Measurements from ENCODE around the gene PNPLA7. TPM values are rescaled to one million over a fixed set of nuclear protein-coding genes. Genes with fewer than 3 reads are reported as not detected.

Gene PNPLA7
- total and polyA plus RNA-seq, 2 of the 8 experiments (the other 6 are each of a cell fraction or from before 2014, with no cell fraction given) = 0.35 to 0.47 TPM

GRCh38 chr9:137521405-137521985, 28.7 kb downstream of the PNPLA7 start:
- FAIRE-seq (no peak), DNase-seq (ENCODE audit: low read depth in 1 of 2, low spot score in 2 of 2) (no peak)
- no peaks in the 10 kb centered on the region for H3K79me2 ChIP-seq (ENCODE audit: control insufficient read depth in 1 of 2, insufficient read depth in 2 of 2, low read length in 2 of 2)
- H4K20me1 ChIP-seq (replicated peaks in 1 of 2; ENCODE audit: control insufficient read depth in 1 of 2, insufficient read depth in 2 of 2, low read length in 2 of 2) = peaks cover 0 to 1% of the 10 kb centered on the region in 2 experiments
- H3K4me1 ChIP-seq (replicated peaks in 1 of 4; ENCODE audit: control insufficient read depth in 3 of 4, insufficient read depth in 4 of 4, low read length in 3 of 4) = no peaks in the 10 kb centered on the region
- H3K4ac ChIP-seq (replicated peaks; ENCODE audit: insufficient read length, low read depth, low read length) = no peak overlapping the region
- H2AFZ ChIP-seq (ENCODE audit: low read length) = no peak overlapping the region
- no peak overlapping the region for H2BK120ac ChIP-seq (replicated peaks; ENCODE audit: low read depth, low read length)
- H4K91ac ChIP-seq (replicated peaks; ENCODE audit: insufficient read length, low read length) = no peak overlapping the region
- no peak overlapping the region for H3K56ac ChIP-seq (replicated peaks; ENCODE audit: insufficient read length, low read depth, low read length)
- no peak overlapping the region for H2BK20ac ChIP-seq (ENCODE audit: low read length)
- H3K23me2 ChIP-seq (ENCODE audit: low read depth, low read length) = peaks cover 3% of the 10 kb centered on the region; the same call in 1 of the 2 replicates
- no peak overlapping the region for H4K5ac ChIP-seq (ENCODE audit: insufficient read length, low read depth, low read length)
- no peak overlapping the region for H3K18ac ChIP-seq (ENCODE audit: extremely low read depth, low read length)
- no peak overlapping the region for H2AK5ac ChIP-seq (ENCODE audit: low read depth, low read length)
- ChIA-PET POLR2A (ENCODE audit: partially characterized antibody) (no interaction called here), CTCF (ENCODE audit: partially characterized antibody) (interaction anchor here (1.0 to 2.4 kb wide), 3 partner anchors 9 to 212 kb away, joined by 3 to 9 read pairs (median 3); no protein-coding TSS in a partner anchor)
- no peaks in the 10 kb centered on the region for H3K79me1 ChIP-seq (ENCODE audit: low read depth, low read length)
- no peak overlapping the region for H3K23ac ChIP-seq (ENCODE audit: insufficient read length)
- H2BK12ac ChIP-seq (ENCODE audit: low read depth, low read length) = no peak overlapping the region
- H3K27ac ChIP-seq (ENCODE audit: low read depth, low read length) = no peak overlapping the region
- no peaks in the 10 kb centered on the region; a peak in 2 of 8 replicates for H3K36me3 ChIP-seq (ENCODE audit: control insufficient read depth in 2 of 4, insufficient read depth in 4 of 4, low read length in 3 of 4)
- H3K9me3 ChIP-seq (ENCODE audit: insufficient read depth in 2 of 2, low read depth in 1 of 2, low read length in 1 of 2) = peaks cover 0 to 2% of the 10 kb centered on the region in 2 experiments; a peak in 1 of 4 replicates
- H3K27me3 ChIP-seq (replicated peaks in 1 of 4; ENCODE audit: control insufficient read depth in 3 of 4, extremely low read depth in 1 of 4, insufficient read depth in 3 of 4, low read length in 3 of 4) = no peaks in the 10 kb centered on the region
- no peak overlapping the region for H4K8ac ChIP-seq (ENCODE audit: extremely low read depth, insufficient read depth, low read length)
- H3K4me3 ChIP-seq (ENCODE audit: extremely low read depth in 1 of 4, insufficient read depth in 2 of 4, low read depth in 3 of 4, low read length in 4 of 4) = no peak overlapping the region
- H3K4me2 ChIP-seq (ENCODE audit: insufficient read depth in 1 of 2, low read depth in 2 of 2, low read length in 2 of 2) = no peak overlapping the region
- H2BK5ac ChIP-seq (ENCODE audit: low read depth, low read length) = no peak overlapping the region
- WGBS, 2 experiments (ENCODE audit: extremely low coverage in 1 of 2, insufficient coverage in 1 of 2, insufficient read length in 1 of 2, insufficient replicate concordance in 2 of 2, low coverage in 1 of 2, low lambda C conversion rate in 2 of 2, missing lambda C conversion rate in 1 of 2) = 92% methylated on average over 17 of the region's 18 CpGs; no CpG with 5 or more reads in 1 of the 2 experiments
- H2BK15ac ChIP-seq (ENCODE audit: low read length) = no peak overlapping the region
- no peak overlapping the region for H3K9ac ChIP-seq (replicated peaks in 1 of 4; ENCODE audit: extremely low read depth in 1 of 4, low read depth in 3 of 4, low read length in 3 of 4)
- H3K14ac ChIP-seq (ENCODE audit: insufficient read length) = no peak overlapping the region
- TF ChIP-seq POU5F1 (IDR thresholded peaks at IDR 0.05; ENCODE audit: low read depth, low read length) (no peak), TBP (IDR thresholded peaks at IDR 0.05; ENCODE audit: low read depth, low read length) (no peak), SIN3A (conservative IDR thresholded peaks at IDR 0.05 in 1 of 2, IDR thresholded peaks at IDR 0.05 in 1 of 2; ENCODE audit: low read depth in 1 of 2, low read length in 2 of 2) (no peak), TAF1 (IDR thresholded peaks at IDR 0.05; ENCODE audit: low read depth, low read length) (no peak), GTF2F1 (IDR thresholded peaks at IDR 0.05; ENCODE audit: borderline replicate concordance, low read depth, low read length) (no peak), HDAC2 (IDR thresholded peaks at IDR 0.05; ENCODE audit: borderline replicate concordance in 1 of 2, low read depth in 2 of 2, low read length in 2 of 2) (no peak), KDM5A (IDR thresholded peaks at IDR 0.05; ENCODE audit: low read length) (no peak), CBX5 (IDR thresholded peaks at IDR 0.05; ENCODE audit: low read depth, low read length) (no peak), CHD2 (IDR thresholded peaks at IDR 0.05; ENCODE audit: low read length) (no peak), SP2 (IDR thresholded peaks at IDR 0.05; ENCODE audit: low read length) (no peak), BACH1 (IDR thresholded peaks at IDR 0.05; ENCODE audit: low read length) (no peak), JUN (IDR thresholded peaks at IDR 0.05; ENCODE audit: low read depth, low read length) (no peak), ASH2L (IDR thresholded peaks at IDR 0.05; ENCODE audit: low read length) (no peak), TAF7 (optimal IDR thresholded peaks at IDR 0.05; ENCODE audit: borderline replicate concordance, low read depth, low read length) (no peak)

All from H1 (cell line).